Measurements from ENCODE around the gene NGB. TPM values are rescaled to one million over a fixed set of nuclear protein-coding genes. Genes with fewer than 3 reads are reported as not detected.

The NGB gene
- total RNA-seq, 1 donor from 2014 or later, result not detected

- H3K27me3 Mint-ChIP-seq (ENCODE audit: low read depth), result peaks cover 33% of the 10 kb centered on the region
- H3K36me3 Mint-ChIP-seq (ENCODE audit: low read depth), result peaks cover 6% of the 10 kb centered on the region
- no peaks in the 10 kb centered on the region for H3K9me3 Mint-ChIP-seq (ENCODE audit: low read depth)
- H3K27ac Mint-ChIP-seq (ENCODE audit: unreplicated experiment), result no peak overlapping the region
- H3K4me3 Mint-ChIP-seq (ENCODE audit: unreplicated experiment), result no peak overlapping the region
- peak; percentile 83 for DNase-seq (ENCODE audit: low spot score)
- no peak for TF ChIP-seq CTCF (IDR thresholded peaks at IDR 0.05)
- H3K4me1 Mint-ChIP-seq (ENCODE audit: low read depth), result no peaks in the 10 kb centered on the region
Observed at GRCh38 chr14:77259025-77259715, 11.8 kb downstream of the NGB start.

DNA sequence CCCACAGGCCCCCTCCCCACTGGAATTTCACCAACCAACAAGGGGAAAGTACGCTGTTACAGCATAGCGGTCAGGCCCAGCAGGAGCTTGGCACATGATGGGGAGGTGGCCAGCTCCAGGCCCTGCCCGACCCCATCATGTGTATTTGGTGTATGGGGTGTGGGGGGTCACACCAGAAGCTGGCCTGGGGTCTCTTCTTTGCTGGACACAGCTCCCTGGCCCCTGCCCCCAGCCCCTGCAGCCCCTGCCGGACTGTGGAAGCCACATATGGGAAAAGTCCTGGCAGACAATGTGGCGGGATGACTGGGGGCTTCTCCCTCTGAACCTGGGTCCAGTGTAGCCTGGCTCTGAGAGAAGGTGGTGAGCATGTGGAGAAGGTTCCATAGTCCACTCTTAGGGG is 12.4 kb downstream of the NGB start:
- Mint-ChIP-seq H3K27me3 (ENCODE audit: low read depth) (peaks cover 28% of the 10 kb centered on the region), H3K36me3 (ENCODE audit: low read depth) (peaks cover 9% of the 10 kb centered on the region), H3K27ac (ENCODE audit: unreplicated experiment) (no peak overlapping the region), H3K4me3 (ENCODE audit: unreplicated experiment) (no peak overlapping the region), H3K4me1 (ENCODE audit: low read depth) (no peaks in the 10 kb centered on the region), H3K9me3 (ENCODE audit: low read depth) (no peaks in the 10 kb centered on the region)
- DNase-seq (ENCODE audit: low spot score), result peak; percentile 87
- TF ChIP-seq CTCF (IDR thresholded peaks at IDR 0.05), result no peak

DNA sequence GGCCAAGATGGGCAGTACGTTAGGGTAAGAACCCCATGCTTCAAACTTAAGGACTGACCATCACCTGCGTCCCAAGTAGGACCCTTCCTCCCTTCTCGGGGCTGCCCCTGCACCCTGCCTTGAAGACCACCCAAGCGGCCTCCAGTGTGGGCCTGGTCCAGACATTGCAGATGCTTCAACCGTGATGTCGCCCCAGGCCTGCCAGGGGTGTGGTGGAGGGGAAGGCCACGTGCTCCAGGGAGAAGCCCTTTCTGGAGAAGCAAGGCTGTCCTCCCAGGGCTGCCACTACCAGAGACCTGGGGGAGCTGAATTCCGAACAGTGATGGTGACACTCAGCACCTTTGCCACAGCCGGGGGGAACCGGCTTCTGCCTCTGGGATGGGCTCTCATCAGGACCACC is 13.3 kb downstream of the NGB start:
- Mint-ChIP-seq H3K4me3 (ENCODE audit: unreplicated experiment) (no peak overlapping the region), H3K9me3 (ENCODE audit: low read depth) (no peaks in the 10 kb centered on the region), H3K4me1 (ENCODE audit: low read depth) (no peaks in the 10 kb centered on the region), H3K27ac (ENCODE audit: unreplicated experiment) (no peak overlapping the region), H3K27me3 (ENCODE audit: low read depth) (peaks cover 22% of the 10 kb centered on the region), H3K36me3 (ENCODE audit: low read depth) (peaks cover 9% of the 10 kb centered on the region)
- TF ChIP-seq CTCF (IDR thresholded peaks at IDR 0.05), result no peak
- peak; percentile 81 for DNase-seq (ENCODE audit: low spot score)

- peak; percentile 72 for DNase-seq (ENCODE audit: low spot score)
- H3K27ac Mint-ChIP-seq (ENCODE audit: unreplicated experiment), result no peak overlapping the region
- H3K4me3 Mint-ChIP-seq (ENCODE audit: unreplicated experiment), result no peak overlapping the region
- no peaks in the 10 kb centered on the region for H3K4me1 Mint-ChIP-seq (ENCODE audit: low read depth)
- peaks cover 17% of the 10 kb centered on the region for H3K27me3 Mint-ChIP-seq (ENCODE audit: low read depth)
- H3K9me3 Mint-ChIP-seq (ENCODE audit: low read depth), result no peaks in the 10 kb centered on the region
- no peak for TF ChIP-seq CTCF (IDR thresholded peaks at IDR 0.05)
- peaks cover 9% of the 10 kb centered on the region for H3K36me3 Mint-ChIP-seq (ENCODE audit: low read depth)
Observed at GRCh38 chr14:77256694-77257093, 14.3 kb downstream of the NGB start.

GRCh38 chr14:77253333-77254190 is 17.4 kb downstream of the NGB start:
- Mint-ChIP-seq H3K27me3 (ENCODE audit: low read depth) (peaks cover 6% of the 10 kb centered on the region), H3K27ac (ENCODE audit: unreplicated experiment) (no peak overlapping the region), H3K36me3 (ENCODE audit: low read depth) (peaks cover 16% of the 10 kb centered on the region), H3K9me3 (ENCODE audit: low read depth) (no peaks in the 10 kb centered on the region), H3K4me3 (ENCODE audit: unreplicated experiment) (no peak overlapping the region), H3K4me1 (ENCODE audit: low read depth) (no peaks in the 10 kb centered on the region)
- no peak for TF ChIP-seq CTCF (IDR thresholded peaks at IDR 0.05)
- peak; percentile 85 for DNase-seq (ENCODE audit: low spot score)
